Ascending aorta (tissue), 2 donors: ENCODE measurements around the gene NTRK3. TPM values are rescaled to one million over a fixed set of nuclear protein-coding genes. Genes with fewer than 3 reads are reported as not detected.

ENCODE experiments used
- DNase-seq, 2 donors: peaks; one replicate each; pipeline ENCODE4 v3.0.0-alpha.2; 2019; ENCODE audit warnings: low spot score in 2 of 2
- H3K27ac ChIP-seq, 2 donors: fragments of 200-600 bp; sonication (generic); one replicate each; pipeline ENCODE4 v1.5.1; 2016 to 2017; ENCODE audit warnings: mild to moderate bottlenecking in 1 of 2
- H3K27me3 ChIP-seq: fragments of 200-600 bp; sonication (generic); one replicate; pipeline ENCODE4 v1.5.1; 2017
- H3K36me3 ChIP-seq, 2 donors: fragments of 200-600 bp; sonication (generic); one replicate each; pipeline ENCODE4 v1.5.1; 2016
- H3K4me1 ChIP-seq, 2 donors: fragments of 200-600 bp; sonication (generic); one replicate each; pipeline ENCODE4 v1.5.1; 2016 to 2017; ENCODE audit warnings: mild to moderate bottlenecking in 1 of 2
- H3K4me3 ChIP-seq, 2 donors: fragments of 200-600 bp; sonication (generic); one replicate each; pipeline ENCODE4 v1.5.1; 2016 to 2017; ENCODE audit warnings: mild to moderate bottlenecking in 1 of 2
- H3K9me3 ChIP-seq, 2 donors: fragments of 200-600 bp; sonication (generic); one replicate each; pipeline ENCODE4 v1.5.1; 2016
- intact Hi-C: fragments of 100-400 bp; cut with DNase I; formaldehyde crosslinking; loops from one replicate; pipeline ENCODE4 v1.15.1; 2023
- total RNA-seq: library from RNA; depleted of rRNA; stranded (reverse); fragments of >200 nt; gene quantifications from one replicate; pipeline ENCODE4 v1.1.0, GENCODE V29; 2016
- TF ChIP-seq, protein P1 (sequence below), 3 experiments: fragments of 200-600 bp in 2 of 3; fragments of 450-650 bp in 1 of 3; sonication (generic) in 2 of 3; IDR thresholded peaks; one replicate each; pipeline ENCODE4 v1.5.1; 2016 to 2019; ENCODE audit warnings: antibody characterized with exemption in 3 of 3, mild to moderate bottlenecking in 1 of 3, moderate library complexity in 1 of 3

Gene NTRK3
- total RNA-seq, 1 donor from 2014 or later: 52.7 TPM

DNA sequence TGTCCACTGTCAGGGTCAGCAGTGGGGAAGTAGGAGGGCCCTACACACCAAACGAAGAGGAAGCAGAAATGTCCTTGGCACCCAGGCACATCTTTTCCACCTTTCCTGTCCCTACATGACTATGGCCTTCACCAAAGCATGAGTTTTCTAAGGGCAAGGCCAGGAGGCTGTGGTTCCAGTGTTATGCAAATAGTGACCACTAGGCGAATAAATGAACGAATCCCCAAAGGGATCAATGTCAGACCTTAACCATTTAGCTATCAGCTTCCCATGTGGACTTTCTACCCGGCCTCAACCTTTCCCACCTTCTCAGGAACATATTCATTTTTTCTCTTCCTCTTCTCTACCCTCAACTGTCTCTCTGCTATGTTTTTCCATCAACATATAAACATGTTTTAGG is 63.1 kb downstream of the NTRK3 start:
- DNase-seq: no peak
- no peaks in the 10 kb centered on the region for H3K27me3 ChIP-seq
- H3K4me3 ChIP-seq: no peak overlapping the region
- H3K9me3 ChIP-seq: no peaks in the 10 kb centered on the region
- intact Hi-C loops: no loop called here
- H3K4me1 ChIP-seq: peaks cover 3 to 14% of the 10 kb centered on the region in 2 donors
- TF ChIP-seq, protein P1, sequence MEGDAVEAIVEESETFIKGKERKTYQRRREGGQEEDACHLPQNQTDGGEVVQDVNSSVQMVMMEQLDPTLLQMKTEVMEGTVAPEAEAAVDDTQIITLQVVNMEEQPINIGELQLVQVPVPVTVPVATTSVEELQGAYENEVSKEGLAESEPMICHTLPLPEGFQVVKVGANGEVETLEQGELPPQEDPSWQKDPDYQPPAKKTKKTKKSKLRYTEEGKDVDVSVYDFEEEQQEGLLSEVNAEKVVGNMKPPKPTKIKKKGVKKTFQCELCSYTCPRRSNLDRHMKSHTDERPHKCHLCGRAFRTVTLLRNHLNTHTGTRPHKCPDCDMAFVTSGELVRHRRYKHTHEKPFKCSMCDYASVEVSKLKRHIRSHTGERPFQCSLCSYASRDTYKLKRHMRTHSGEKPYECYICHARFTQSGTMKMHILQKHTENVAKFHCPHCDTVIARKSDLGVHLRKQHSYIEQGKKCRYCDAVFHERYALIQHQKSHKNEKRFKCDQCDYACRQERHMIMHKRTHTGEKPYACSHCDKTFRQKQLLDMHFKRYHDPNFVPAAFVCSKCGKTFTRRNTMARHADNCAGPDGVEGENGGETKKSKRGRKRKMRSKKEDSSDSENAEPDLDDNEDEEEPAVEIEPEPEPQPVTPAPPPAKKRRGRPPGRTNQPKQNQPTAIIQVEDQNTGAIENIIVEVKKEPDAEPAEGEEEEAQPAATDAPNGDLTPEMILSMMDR (IDR thresholded peaks at IDR 0.05): no peak
- no peak overlapping the region for H3K27ac ChIP-seq
- H3K36me3 ChIP-seq: no peaks in the 10 kb centered on the region

DNA sequence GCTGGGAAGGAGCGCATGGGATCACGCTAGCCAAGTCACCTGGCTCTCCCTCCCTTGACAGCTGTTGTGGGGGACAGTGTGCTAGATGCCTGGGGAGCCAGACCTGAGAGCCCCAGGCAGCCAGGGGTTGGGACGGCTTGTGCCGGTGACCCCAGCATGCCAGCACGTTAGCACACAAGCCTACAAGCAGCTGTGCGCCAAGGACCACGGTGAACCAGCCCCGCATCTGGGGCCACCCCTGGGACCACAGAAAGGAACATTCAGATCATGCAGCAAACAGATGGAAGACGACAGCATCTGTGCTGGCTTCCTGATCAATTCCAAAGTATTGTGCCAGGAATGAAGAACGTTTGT is 64.8 kb downstream of the NTRK3 start:
- Histone ChIP-seq H3K9me3 (no peaks in the 10 kb centered on the region), H3K27me3 (no peaks in the 10 kb centered on the region), H3K27ac (no peak overlapping the region), H3K36me3 (no peaks in the 10 kb centered on the region), H3K4me1 (peaks cover 3 to 23% of the 10 kb centered on the region in 2 donors), H3K4me3 (no peak overlapping the region)
- TF ChIP-seq, protein P1 (IDR thresholded peaks at IDR 0.05): no peak
- intact Hi-C loops: loop anchor here (2.0 kb wide), 1 partner anchor 51 kb away; no protein-coding TSS in a partner anchor
- no peak for DNase-seq

DNA sequence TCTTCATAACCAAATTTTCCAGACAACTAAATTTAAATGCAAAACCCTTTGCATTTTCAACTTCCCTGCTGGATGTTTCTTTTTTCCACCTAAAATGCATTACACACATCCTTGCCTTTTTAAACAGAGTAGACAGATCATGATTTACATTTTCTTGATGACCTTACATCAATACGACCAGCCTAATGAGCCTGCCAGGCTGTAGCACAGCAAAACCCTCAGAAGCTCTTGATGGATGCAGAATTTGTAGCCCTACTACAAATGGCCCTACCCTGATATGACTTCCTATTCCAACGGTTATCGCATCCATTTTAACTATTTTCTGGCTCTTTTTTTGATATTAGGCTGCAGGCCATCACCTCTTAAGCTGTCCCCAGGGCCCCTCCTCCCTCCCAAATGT is 66.3 kb downstream of the NTRK3 start:
- Histone ChIP-seq H3K4me1 (peaks cover 3 to 23% of the 10 kb centered on the region in 2 donors), H3K27me3 (no peaks in the 10 kb centered on the region), H3K27ac (no peak overlapping the region), H3K9me3 (no peaks in the 10 kb centered on the region), H3K36me3 (no peaks in the 10 kb centered on the region), H3K4me3 (no peak overlapping the region)
- intact Hi-C loops: loop anchor here (2.0 kb wide), 1 partner anchor 53 kb away; no protein-coding TSS in a partner anchor
- no peak for DNase-seq
- TF ChIP-seq, protein P1 (IDR thresholded peaks at IDR 0.05): no peak

DNA sequence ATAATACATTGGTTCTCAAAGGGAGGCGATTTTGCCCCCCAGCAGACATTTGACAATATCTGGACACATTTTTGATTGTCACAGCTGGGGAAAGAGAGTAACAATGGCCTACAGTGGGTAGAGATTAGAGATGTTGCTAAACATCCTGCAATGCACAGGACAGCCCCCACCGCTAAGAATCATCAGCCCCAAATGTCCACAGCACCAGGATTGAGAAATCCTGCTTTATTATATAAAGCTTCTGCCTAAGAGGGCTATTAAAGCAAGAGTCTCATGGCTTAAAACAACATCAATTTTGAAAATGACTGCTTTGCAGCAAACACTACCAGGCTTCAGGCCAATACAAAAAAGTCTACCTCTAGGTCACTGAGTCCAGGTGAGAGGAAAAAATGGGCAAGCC is 68.2 kb downstream of the NTRK3 start:
- Histone ChIP-seq H3K4me1 (peaks cover 3 to 23% of the 10 kb centered on the region in 2 donors), H3K27me3 (no peaks in the 10 kb centered on the region), H3K27ac (no peak overlapping the region), H3K36me3 (peaks cover 4 to 6% of the 10 kb centered on the region in 2 donors), H3K9me3 (no peaks in the 10 kb centered on the region), H3K4me3 (no peak overlapping the region)
- DNase-seq: no peak
- intact Hi-C loops: no loop called here
- TF ChIP-seq, protein P1 (IDR thresholded peaks at IDR 0.05): no peak

DNA sequence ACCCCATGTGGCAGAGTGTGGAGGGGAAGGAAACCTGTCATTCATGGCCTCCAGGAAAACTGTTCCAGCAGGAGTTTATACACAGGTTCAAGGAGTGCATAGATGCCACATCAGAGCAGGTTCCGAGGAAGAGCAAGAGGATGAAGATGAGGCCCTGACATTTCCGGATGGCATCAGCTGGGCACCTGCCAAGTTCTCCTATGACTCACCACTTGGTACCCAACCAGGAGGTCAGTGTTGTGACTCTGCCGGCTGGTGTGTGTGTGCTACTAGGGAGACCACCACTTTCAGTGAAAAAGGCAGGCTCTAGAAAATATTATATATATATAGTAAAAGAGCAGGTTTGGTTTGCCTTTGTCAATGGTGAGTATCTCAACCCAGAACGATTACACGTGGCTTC is 69.3 kb downstream of the NTRK3 start:
- H3K4me1 ChIP-seq: peaks cover 3 to 20% of the 10 kb centered on the region in 2 donors
- no peak for DNase-seq
- H3K4me3 ChIP-seq: no peak overlapping the region
- H3K27me3 ChIP-seq: no peaks in the 10 kb centered on the region
- TF ChIP-seq, protein P1 (IDR thresholded peaks at IDR 0.05): no peak
- intact Hi-C loops: no loop called here
- H3K27ac ChIP-seq: no peak overlapping the region
- no peaks in the 10 kb centered on the region for H3K9me3 ChIP-seq
- peaks cover 4 to 17% of the 10 kb centered on the region in 2 donors for H3K36me3 ChIP-seq

DNA sequence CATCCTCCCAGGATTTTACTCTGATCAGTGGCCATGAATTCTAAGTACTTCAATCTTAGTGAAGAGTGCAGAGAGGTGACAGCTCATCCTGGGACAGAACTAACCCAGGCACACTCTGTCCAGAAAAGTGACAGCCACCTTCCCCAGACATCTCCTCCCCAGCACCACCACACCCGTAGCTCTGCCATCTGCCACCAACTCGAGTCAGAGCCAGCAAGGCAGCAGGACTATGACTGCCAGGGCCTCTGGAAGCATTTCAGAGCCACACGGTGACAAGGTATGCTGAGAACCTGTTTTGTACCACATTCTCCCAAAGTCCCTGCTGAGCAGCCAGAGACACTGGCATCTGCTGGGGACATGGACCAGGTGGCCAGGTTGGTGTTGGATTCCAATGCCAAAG is 71.0 kb downstream of the NTRK3 start:
- Histone ChIP-seq H3K4me3 (no peak overlapping the region), H3K27me3 (no peaks in the 10 kb centered on the region), H3K9me3 (no peaks in the 10 kb centered on the region), H3K27ac (no peak overlapping the region), H3K4me1 (peaks cover 0 to 11% of the 10 kb centered on the region in 2 donors), H3K36me3 (peaks cover 4 to 24% of the 10 kb centered on the region in 2 donors)
- DNase-seq: no peak
- TF ChIP-seq, protein P1 (IDR thresholded peaks at IDR 0.05): no peak
- intact Hi-C loops: no loop called here
